ENCODE data around the gene LY6G5C.

DNA sequence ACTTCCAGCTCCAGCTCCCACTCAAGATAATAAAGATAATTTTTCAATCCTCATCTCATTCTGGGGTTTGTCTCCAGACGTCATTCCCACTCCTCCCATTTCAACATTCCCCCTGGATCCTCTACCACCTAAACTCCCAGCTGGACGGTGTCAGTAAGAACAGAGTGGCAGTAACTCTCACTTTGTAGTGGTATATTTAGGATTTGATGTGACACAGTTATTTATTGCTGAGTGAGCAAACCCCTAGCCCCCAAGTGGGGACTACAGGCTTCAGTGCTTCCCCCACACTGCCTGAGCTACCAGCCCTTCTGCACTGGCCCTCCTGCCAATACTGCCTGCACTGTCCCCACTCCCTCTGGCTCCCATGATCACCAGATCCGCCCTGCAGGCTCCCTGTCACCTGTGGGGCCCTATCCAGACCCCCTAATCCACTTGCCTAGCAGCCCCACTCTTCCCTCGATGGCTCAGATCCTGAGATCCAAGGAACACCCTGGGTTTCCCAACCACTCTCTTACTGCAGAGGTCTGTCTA lies 22.6 kb downstream of the LY6G5C start:
- TF ChIP-seq, protein P1, sequence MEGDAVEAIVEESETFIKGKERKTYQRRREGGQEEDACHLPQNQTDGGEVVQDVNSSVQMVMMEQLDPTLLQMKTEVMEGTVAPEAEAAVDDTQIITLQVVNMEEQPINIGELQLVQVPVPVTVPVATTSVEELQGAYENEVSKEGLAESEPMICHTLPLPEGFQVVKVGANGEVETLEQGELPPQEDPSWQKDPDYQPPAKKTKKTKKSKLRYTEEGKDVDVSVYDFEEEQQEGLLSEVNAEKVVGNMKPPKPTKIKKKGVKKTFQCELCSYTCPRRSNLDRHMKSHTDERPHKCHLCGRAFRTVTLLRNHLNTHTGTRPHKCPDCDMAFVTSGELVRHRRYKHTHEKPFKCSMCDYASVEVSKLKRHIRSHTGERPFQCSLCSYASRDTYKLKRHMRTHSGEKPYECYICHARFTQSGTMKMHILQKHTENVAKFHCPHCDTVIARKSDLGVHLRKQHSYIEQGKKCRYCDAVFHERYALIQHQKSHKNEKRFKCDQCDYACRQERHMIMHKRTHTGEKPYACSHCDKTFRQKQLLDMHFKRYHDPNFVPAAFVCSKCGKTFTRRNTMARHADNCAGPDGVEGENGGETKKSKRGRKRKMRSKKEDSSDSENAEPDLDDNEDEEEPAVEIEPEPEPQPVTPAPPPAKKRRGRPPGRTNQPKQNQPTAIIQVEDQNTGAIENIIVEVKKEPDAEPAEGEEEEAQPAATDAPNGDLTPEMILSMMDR (IDR thresholded peaks at IDR 0.05 in 8 of 11, conservative IDR thresholded peaks at IDR 0.05 in 3 of 11) = no peak
- no peak for TF ChIP-seq POLR2AphosphoS5 (IDR thresholded peaks at IDR 0.05)

Data from spleen (tissue), 7 donors.